Liver (tissue), 9 donors: ENCODE measurements around the gene CNTROB. TPM values are rescaled to one million over a fixed set of nuclear protein-coding genes. Genes with fewer than 3 reads are reported as not detected.

Source experiments
- DNase-seq: peaks from one replicate; pipeline ENCODE4 v3.0.0-alpha.2; 2017; ENCODE audit warnings: low spot score
- H3K27ac ChIP-seq, 2 donors: one replicate each; pipeline ENCODE4 v1.7.0; 2013; ENCODE audit warnings: inconsistent platforms in 2 of 2, low read length in 2 of 2, control low read depth in 1 of 2, low read depth in 1 of 2, mild to moderate bottlenecking in 1 of 2
- H3K27me3 ChIP-seq, 4 donors: one replicate each; pipeline versions ENCODE4 v1.6.1 to v1.7.0; 2013; ENCODE audit warnings: low read length in 3 of 4, inconsistent platforms in 1 of 4, mild to moderate bottlenecking in 1 of 4, moderate library complexity in 1 of 4; ENCODE audit not compliant: control insufficient read depth in 4 of 4, insufficient read depth in 4 of 4
- H3K36me3 ChIP-seq, 4 donors: one replicate each; pipeline versions ENCODE4 v1.6.1 to v1.7.0; 2013; ENCODE audit warnings: low read length in 3 of 4, mild to moderate bottlenecking in 3 of 4, low read depth in 1 of 4, moderate library complexity in 1 of 4; ENCODE audit not compliant: control insufficient read depth in 4 of 4, insufficient read depth in 3 of 4
- H3K4me1 ChIP-seq, 4 donors: one replicate each; pipeline versions ENCODE4 v1.6.1 to v1.7.0; 2013; ENCODE audit warnings: low read length in 3 of 4, mild to moderate bottlenecking in 3 of 4, moderate library complexity in 1 of 4; ENCODE audit not compliant: control insufficient read depth in 4 of 4, insufficient read depth in 4 of 4
- H3K4me3 ChIP-seq, 3 donors: one replicate each; pipeline versions ENCODE4 v1.6.1 to v1.7.0; 2013; ENCODE audit warnings: low read length in 3 of 3, control low read depth in 1 of 3, low read depth in 1 of 3, mild to moderate bottlenecking in 1 of 3
- H3K9ac ChIP-seq, 2 donors: one replicate each; pipeline ENCODE4 v1.7.0; 2013; ENCODE audit warnings: low read length in 2 of 2, mild to moderate bottlenecking in 2 of 2, moderate library complexity in 2 of 2, control low read depth in 1 of 2, low read depth in 1 of 2
- H3K9me3 ChIP-seq, 4 donors: one replicate each; pipeline versions ENCODE4 v1.6.1 to v1.7.0; 2013; ENCODE audit warnings: low read length in 3 of 4; ENCODE audit not compliant: control insufficient read depth in 4 of 4
- ATF3 ChIP-seq: IDR thresholded peaks from 2 replicates; pipeline ENCODE4 v1.6.1; 2016; ENCODE audit warnings: antibody characterized with exemption
- EGR1 ChIP-seq, 2 donors: IDR thresholded peaks; 2 replicates each; pipeline ENCODE4 v1.6.1; 2016 to 2018; ENCODE audit warnings: antibody characterized with exemption in 2 of 2, low read depth in 2 of 2
- FOXA1 ChIP-seq: IDR thresholded peaks from 2 replicates; pipeline ENCODE4 v1.6.1; 2016; ENCODE audit warnings: antibody characterized with exemption
- FOXA2 ChIP-seq: IDR thresholded peaks from 2 replicates; pipeline ENCODE4 v1.6.1; 2016; ENCODE audit warnings: antibody characterized with exemption
- GABPA ChIP-seq, 2 donors: IDR thresholded peaks in 1 of 2; conservative IDR thresholded peaks in 1 of 2; 2 replicates each; pipeline ENCODE4 v1.6.1; 2016; ENCODE audit warnings: antibody characterized with exemption in 2 of 2, mild to moderate bottlenecking in 1 of 2, moderate library complexity in 1 of 2
- HNF4A ChIP-seq, 2 donors: conservative IDR thresholded peaks; 2 replicates each; pipeline ENCODE4 v1.6.1; 2016; ENCODE audit warnings: antibody characterized with exemption in 2 of 2, mild to moderate bottlenecking in 2 of 2
- HNF4G ChIP-seq: IDR thresholded peaks from 2 replicates; pipeline ENCODE4 v1.6.1; 2016; ENCODE audit warnings: antibody characterized with exemption
- MAX ChIP-seq: IDR thresholded peaks from 2 replicates; pipeline ENCODE4 v1.6.1; 2016; ENCODE audit warnings: antibody characterized with exemption
- NR2F2 ChIP-seq: IDR thresholded peaks from 2 replicates; pipeline ENCODE4 v1.6.1; 2016; ENCODE audit warnings: antibody characterized with exemption
- REST ChIP-seq: IDR thresholded peaks from 2 replicates; pipeline ENCODE4 v1.6.1; 2016; ENCODE audit warnings: antibody characterized with exemption, mild to moderate bottlenecking
- RXRA ChIP-seq, 2 donors: IDR thresholded peaks; 2 replicates each; pipeline ENCODE4 v1.6.1; 2017 to 2018; ENCODE audit warnings: antibody characterized with exemption in 2 of 2, mild to moderate bottlenecking in 1 of 2
- SP1 ChIP-seq: IDR thresholded peaks from 2 replicates; pipeline ENCODE4 v1.6.1; 2018; ENCODE audit warnings: antibody characterized with exemption, mild to moderate bottlenecking
- TAF1 ChIP-seq: conservative IDR thresholded peaks from 2 replicates; pipeline ENCODE4 v1.6.1; 2016; ENCODE audit warnings: antibody characterized with exemption, mild to moderate bottlenecking
- YY1 ChIP-seq: IDR thresholded peaks from 2 replicates; pipeline ENCODE4 v1.6.1; 2016; ENCODE audit warnings: antibody characterized with exemption, mild to moderate bottlenecking
- ZBTB33 ChIP-seq: IDR thresholded peaks from 2 replicates; pipeline ENCODE4 v1.6.1; 2016; ENCODE audit warnings: antibody characterized with exemption
- WGBS: extraction: QIAGEN DNeasy Blood & Tissue Kit; methylation state at CpG from one replicate; pipeline ENCODE4 v1.1.7; 2013; 5-methylcytosine and 5-hydroxymethylcytosine counted together
- polyA plus RNA-seq, 2 donors: library from polyadenylated mRNA; stranded (reverse) in 1 of 2; unstranded in 1 of 2; fragments of 200-250 nt in 1 of 2; fragments of >200 nt in 1 of 2; fragmentation: Nextera tagmentation in 1 of 2; extraction: Ambion mirVana in 1 of 2; gene quantifications; one replicate each; pipeline versions ENCODE4 v1.2.1 to v1.2.3, GENCODE V29; 2013 to 2015
- total RNA-seq, 2 donors: library from RNA; depleted of rRNA; stranded (reverse); fragments of >200 nt; gene quantifications; one replicate each; pipeline ENCODE4 v1.2.3, GENCODE V29; 2014
- donor health status: healthy.
- donor health status: healthy.
- donor health status: healthy.
- donor health status: healthy.
- donor health status: healthy.

The CNTROB gene
- total and polyA plus RNA-seq, 4 donors, result 2.2 to 12.0 (median 8.6) TPM

DNA sequence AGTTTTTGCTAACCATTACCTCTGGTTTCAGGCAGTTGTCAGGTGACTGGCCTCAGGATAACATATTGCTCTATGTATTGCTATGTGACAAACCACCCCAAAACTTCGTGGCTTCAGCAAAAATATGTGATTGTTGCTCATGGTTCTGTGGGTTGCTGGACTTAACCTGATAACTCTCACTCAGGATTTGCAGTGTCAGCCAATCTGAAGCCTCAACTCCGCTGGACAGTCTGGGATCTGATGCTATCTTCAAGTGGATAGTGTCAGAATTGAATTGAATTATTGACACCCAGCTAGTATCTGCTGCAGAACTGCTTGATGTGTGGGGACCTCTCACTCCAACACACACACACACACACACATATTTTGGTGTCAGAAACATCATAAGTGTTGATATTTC, 35.7 kb downstream of the CNTROB start:
- 59% methylated on average over 2 of the region's 2 CpGs for WGBS
- H3K9ac ChIP-seq, result no peak overlapping the region
- H3K9me3 ChIP-seq, result no peaks in the 10 kb centered on the region
- no peak overlapping the region for H3K4me3 ChIP-seq
- H3K27ac ChIP-seq, result no peak overlapping the region
- TF ChIP-seq GABPA (IDR thresholded peaks at IDR 0.05 in 1 of 2, conservative IDR thresholded peaks at IDR 0.05 in 1 of 2) (no peak), EGR1 (IDR thresholded peaks at IDR 0.05; ENCODE audit: low read depth in 2 of 2) (no peak), HNF4G (no peak), ATF3 (no peak), MAX (no peak), FOXA2 (no peak), SP1 (no peak), HNF4A (conservative IDR thresholded peaks at IDR 0.05) (no peak), TAF1 (no peak), REST (no peak), YY1 (no peak), NR2F2 (no peak), FOXA1 (no peak)
- no peaks in the 10 kb centered on the region for H3K36me3 ChIP-seq
- no peaks in the 10 kb centered on the region for H3K4me1 ChIP-seq
- no peaks in the 10 kb centered on the region for H3K27me3 ChIP-seq
- DNase-seq, result no peak

GRCh38 chr17:7969433-7969832, 37.4 kb downstream of the CNTROB start:
- Histone ChIP-seq H3K4me1 (no peaks in the 10 kb centered on the region), H3K27ac (no peak overlapping the region), H3K27me3 (no peaks in the 10 kb centered on the region), H3K9ac (no peak overlapping the region), H3K36me3 (no peaks in the 10 kb centered on the region), H3K4me3 (no peak overlapping the region), H3K9me3 (peaks cover 0 to under 1% (median under 1%) of the 10 kb centered on the region in 4 donors)
- WGBS, result 79% methylated on average over 6 of the region's 6 CpGs
- TF ChIP-seq FOXA2, result no peak
- TF ChIP-seq RXRA (IDR thresholded peaks at IDR 0.05), result no peak
- no peak for TF ChIP-seq EGR1 (IDR thresholded peaks at IDR 0.05; ENCODE audit: low read depth in 2 of 2)
- no peak for TF ChIP-seq NR2F2
- no peak for TF ChIP-seq ATF3
- no peak for TF ChIP-seq ZBTB33
- no peak for TF ChIP-seq HNF4A (conservative IDR thresholded peaks at IDR 0.05)
- no peak for TF ChIP-seq FOXA1
- no peak for TF ChIP-seq YY1
- no peak for DNase-seq
